ENCODE data around the gene CREG2.

CREG2 gene

DNA sequence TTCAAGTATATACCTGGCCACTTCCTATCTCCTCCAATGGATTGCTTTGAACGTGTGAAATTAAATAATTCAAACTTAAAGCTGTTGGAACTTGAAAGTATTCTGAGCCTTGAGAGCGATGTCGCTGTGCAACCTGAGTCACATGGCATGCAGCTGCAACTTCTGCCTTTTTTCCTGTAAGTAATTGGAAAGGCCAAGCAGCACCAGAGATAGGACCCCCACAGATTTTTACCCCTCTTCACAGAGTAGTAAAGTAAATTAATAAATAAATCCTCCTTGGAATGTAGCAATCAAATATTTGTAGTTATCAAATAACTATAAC, 75.6 kb downstream of the CREG2 start:
- no peak for TF ChIP-seq ISL1 (CRISPR knock-in tag; IDR thresholded peaks at IDR 0.05)
- TF ChIP-seq BACH2 (CRISPR knock-in tag; IDR thresholded peaks at IDR 0.05; ENCODE audit: borderline replicate concordance), result no peak
- TF ChIP-seq, protein P1, sequence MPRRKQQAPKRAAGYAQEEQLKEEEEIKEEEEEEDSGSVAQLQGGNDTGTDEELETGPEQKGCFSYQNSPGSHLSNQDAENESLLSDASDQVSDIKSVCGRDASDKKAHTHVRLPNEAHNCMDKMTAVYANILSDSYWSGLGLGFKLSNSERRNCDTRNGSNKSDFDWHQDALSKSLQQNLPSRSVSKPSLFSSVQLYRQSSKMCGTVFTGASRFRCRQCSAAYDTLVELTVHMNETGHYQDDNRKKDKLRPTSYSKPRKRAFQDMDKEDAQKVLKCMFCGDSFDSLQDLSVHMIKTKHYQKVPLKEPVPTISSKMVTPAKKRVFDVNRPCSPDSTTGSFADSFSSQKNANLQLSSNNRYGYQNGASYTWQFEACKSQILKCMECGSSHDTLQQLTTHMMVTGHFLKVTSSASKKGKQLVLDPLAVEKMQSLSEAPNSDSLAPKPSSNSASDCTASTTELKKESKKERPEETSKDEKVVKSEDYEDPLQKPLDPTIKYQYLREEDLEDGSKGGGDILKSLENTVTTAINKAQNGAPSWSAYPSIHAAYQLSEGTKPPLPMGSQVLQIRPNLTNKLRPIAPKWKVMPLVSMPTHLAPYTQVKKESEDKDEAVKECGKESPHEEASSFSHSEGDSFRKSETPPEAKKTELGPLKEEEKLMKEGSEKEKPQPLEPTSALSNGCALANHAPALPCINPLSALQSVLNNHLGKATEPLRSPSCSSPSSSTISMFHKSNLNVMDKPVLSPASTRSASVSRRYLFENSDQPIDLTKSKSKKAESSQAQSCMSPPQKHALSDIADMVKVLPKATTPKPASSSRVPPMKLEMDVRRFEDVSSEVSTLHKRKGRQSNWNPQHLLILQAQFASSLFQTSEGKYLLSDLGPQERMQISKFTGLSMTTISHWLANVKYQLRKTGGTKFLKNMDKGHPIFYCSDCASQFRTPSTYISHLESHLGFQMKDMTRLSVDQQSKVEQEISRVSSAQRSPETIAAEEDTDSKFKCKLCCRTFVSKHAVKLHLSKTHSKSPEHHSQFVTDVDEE (CRISPR knock-in tag; IDR thresholded peaks at IDR 0.05), result no peak
- TF ChIP-seq, protein P2, sequence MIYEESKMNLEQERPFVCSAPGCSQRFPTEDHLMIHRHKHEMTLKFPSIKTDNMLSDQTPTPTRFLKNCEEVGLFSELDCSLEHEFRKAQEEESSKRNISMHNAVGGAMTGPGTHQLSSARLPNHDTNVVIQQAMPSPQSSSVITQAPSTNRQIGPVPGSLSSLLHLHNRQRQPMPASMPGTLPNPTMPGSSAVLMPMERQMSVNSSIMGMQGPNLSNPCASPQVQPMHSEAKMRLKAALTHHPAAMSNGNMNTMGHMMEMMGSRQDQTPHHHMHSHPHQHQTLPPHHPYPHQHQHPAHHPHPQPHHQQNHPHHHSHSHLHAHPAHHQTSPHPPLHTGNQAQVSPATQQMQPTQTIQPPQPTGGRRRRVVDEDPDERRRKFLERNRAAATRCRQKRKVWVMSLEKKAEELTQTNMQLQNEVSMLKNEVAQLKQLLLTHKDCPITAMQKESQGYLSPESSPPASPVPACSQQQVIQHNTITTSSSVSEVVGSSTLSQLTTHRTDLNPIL (CRISPR knock-in tag; IDR thresholded peaks at IDR 0.05; ENCODE audit: low read depth), result no peak
- TF ChIP-seq SNAI2 (CRISPR knock-in tag; IDR thresholded peaks at IDR 0.05), result no peak
- TF ChIP-seq RARB (CRISPR knock-in tag; IDR thresholded peaks at IDR 0.05), result no peak
- TF ChIP-seq, protein P3, sequence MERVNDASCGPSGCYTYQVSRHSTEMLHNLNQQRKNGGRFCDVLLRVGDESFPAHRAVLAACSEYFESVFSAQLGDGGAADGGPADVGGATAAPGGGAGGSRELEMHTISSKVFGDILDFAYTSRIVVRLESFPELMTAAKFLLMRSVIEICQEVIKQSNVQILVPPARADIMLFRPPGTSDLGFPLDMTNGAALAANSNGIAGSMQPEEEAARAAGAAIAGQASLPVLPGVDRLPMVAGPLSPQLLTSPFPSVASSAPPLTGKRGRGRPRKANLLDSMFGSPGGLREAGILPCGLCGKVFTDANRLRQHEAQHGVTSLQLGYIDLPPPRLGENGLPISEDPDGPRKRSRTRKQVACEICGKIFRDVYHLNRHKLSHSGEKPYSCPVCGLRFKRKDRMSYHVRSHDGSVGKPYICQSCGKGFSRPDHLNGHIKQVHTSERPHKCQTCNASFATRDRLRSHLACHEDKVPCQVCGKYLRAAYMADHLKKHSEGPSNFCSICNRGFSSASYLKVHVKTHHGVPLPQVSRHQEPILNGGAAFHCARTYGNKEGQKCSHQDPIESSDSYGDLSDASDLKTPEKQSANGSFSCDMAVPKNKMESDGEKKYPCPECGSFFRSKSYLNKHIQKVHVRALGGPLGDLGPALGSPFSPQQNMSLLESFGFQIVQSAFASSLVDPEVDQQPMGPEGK (CRISPR knock-in tag; IDR thresholded peaks at IDR 0.05; ENCODE audit: borderline replicate concordance), result no peak
- no peak for TF ChIP-seq ZNF70 (CRISPR knock-in tag; IDR thresholded peaks at IDR 0.05)
- TF ChIP-seq ZNF8 (CRISPR knock-in tag; IDR thresholded peaks at IDR 0.05), result no peak
- no peak for ATAC-seq

DNA sequence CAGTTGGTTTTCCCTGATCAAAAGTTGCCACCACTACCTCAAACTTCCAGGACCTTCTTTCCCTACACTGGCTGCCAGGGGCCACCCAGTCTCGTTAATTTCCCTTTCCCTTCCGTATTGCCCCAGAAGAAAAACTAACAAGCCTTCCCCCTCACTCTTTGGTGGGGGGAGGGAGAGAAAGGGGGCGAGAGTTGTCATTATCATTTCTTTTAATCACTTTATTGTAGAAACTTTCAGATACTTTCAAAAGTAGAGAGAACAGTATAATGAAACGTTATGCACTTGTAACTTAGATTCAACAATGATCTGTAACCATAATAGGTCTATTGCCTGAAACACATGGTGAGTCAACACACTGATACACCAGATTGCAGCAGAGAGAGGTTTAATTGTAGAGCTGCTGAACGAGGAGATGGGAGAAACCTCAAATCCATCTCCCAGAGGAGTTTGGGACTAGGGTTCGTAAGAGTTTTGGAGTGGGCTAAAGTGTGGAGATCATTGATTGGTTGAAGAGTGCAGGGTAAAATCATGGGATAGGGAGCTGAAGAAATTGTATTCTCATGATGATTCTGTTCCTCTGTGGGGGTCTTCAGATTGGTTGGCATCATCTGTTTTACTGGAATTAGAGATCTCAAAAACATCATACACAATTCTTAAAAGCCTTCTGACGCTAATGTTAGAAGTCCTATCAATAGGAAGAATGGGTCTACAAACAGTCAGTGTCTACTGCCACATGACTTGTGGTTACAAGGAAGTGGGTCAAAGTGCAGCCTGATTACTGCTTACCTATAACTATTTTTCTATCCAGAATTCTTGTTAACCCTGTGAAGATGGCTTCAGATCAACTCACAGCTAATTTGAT, 76.2 kb downstream of the CREG2 start:
- ATAC-seq, result no peak
- TF ChIP-seq, protein P4, sequence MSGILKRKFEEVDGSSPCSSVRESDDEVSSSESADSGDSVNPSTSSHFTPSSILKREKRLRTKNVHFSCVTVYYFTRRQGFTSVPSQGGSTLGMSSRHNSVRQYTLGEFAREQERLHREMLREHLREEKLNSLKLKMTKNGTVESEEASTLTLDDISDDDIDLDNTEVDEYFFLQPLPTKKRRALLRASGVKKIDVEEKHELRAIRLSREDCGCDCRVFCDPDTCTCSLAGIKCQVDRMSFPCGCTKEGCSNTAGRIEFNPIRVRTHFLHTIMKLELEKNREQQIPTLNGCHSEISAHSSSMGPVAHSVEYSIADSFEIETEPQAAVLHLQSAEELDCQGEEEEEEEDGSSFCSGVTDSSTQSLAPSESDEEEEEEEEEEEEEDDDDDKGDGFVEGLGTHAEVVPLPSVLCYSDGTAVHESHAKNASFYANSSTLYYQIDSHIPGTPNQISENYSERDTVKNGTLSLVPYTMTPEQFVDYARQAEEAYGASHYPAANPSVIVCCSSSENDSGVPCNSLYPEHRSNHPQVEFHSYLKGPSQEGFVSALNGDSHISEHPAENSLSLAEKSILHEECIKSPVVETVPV (CRISPR knock-in tag; IDR thresholded peaks at IDR 0.05), result no peak
- TF ChIP-seq RARB (CRISPR knock-in tag; IDR thresholded peaks at IDR 0.05) (no peak), SNAI2 (CRISPR knock-in tag; IDR thresholded peaks at IDR 0.05) (no peak), ARNTL (CRISPR knock-in tag; IDR thresholded peaks at IDR 0.05; ENCODE audit: borderline replicate concordance, low read depth) (no peak)
- TF ChIP-seq, protein P3 (CRISPR knock-in tag; IDR thresholded peaks at IDR 0.05; ENCODE audit: borderline replicate concordance), result no peak

DNA sequence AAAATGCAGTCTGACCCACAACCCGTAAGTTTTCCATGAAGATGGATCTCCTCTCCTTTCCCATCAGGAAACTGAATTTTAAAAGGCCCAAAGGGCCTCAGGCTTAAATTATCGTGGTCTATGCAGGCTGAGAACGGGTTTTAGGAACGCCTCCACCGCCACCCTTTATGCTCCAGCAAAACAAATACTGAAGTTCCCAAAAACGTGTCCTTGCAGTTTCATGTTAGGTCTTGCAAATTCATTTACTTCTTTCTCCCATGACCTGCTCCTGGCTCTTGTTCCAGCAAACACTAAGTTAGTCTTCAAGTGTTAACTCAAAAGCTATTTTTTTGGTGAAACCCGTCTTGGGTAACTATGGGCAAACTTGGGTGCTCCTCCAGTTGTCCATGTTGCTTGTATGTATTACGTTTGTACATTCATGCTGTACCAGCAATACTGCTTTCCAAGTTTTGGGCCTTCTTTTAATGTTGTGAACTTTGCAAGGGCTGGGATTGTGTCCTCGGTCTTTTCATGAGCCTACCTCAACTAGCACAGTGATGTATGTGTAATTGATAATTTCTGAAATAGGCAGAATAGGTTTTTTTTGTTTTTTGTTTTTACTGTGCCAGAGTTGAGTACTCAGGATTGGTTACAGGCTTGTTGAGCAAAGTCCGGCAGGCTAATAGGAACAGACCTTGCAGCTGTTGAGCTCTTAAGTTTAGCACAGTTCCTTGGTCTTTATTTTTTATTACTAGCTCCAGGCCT, 77.0 kb downstream of the CREG2 start:
- no peak for ATAC-seq
- TF ChIP-seq BACH2 (CRISPR knock-in tag; IDR thresholded peaks at IDR 0.05; ENCODE audit: borderline replicate concordance), result no peak

DNA sequence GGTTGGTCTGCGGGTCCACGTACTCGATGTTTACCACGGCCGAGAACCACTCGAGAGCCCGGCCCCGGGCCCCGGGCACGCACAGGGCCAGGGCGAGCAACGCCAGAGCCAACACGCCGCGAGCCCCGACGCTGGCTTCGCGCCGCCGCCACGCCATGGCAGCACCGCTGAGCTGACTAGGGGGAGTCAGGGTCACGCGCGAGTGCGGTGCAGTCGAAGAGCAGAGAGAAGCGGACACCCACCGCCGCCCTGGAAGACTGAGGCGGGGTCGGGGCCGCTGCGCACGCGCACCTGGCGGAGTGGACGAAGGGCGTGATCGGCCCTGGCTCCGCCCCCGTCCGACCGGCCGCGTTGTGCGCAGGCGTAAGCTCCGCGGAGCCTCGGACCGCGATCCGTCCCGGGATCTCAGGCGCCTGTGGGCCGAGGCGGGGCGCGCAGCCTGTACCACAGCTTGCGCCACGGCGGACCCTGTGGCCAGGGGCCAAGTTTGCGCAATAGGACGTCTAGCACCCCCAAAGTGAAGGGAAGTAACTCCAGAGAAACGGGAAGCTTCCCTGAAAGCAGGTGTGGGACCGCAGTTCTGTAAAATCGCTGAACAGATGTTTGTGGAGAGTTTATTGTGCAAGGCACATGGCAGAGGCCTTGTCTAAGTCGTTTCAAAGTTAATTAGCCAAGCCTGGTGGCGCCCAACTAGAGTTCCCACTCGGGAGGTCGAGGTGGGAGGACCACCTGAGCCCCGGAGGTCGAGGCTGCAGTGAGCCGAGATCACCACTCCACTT, 78.7 kb downstream of the CREG2 start, which contains the start of gene RNF149:
RNF149 (minus strand) TSS at position 270 of the 779 bp plus-strand sequence; CDS start at position 157, 113 bp downstream.
- TF ChIP-seq, protein P1 (CRISPR knock-in tag; IDR thresholded peaks at IDR 0.05), result no peak
- no peak for TF ChIP-seq TCF4 (CRISPR knock-in tag; IDR thresholded peaks at IDR 0.05; ENCODE audit: borderline replicate concordance)
- TF ChIP-seq ZFP30 (CRISPR knock-in tag; IDR thresholded peaks at IDR 0.05), result no peak
- TF ChIP-seq, protein P3 (CRISPR knock-in tag; IDR thresholded peaks at IDR 0.05; ENCODE audit: borderline replicate concordance), result no peak
- TF ChIP-seq ZNF70 (CRISPR knock-in tag; IDR thresholded peaks at IDR 0.05), result no peak
- no peak for TF ChIP-seq CSDC2 (CRISPR knock-in tag; IDR thresholded peaks at IDR 0.05)
- ATAC-seq, result peak; percentile 87

All from SK-N-SH treated with all-trans-retinoic acid at 6 μM for 48 hours (cell line).